ENCODE measurements around the gene TMEM119.

Gene TMEM119

DNA sequence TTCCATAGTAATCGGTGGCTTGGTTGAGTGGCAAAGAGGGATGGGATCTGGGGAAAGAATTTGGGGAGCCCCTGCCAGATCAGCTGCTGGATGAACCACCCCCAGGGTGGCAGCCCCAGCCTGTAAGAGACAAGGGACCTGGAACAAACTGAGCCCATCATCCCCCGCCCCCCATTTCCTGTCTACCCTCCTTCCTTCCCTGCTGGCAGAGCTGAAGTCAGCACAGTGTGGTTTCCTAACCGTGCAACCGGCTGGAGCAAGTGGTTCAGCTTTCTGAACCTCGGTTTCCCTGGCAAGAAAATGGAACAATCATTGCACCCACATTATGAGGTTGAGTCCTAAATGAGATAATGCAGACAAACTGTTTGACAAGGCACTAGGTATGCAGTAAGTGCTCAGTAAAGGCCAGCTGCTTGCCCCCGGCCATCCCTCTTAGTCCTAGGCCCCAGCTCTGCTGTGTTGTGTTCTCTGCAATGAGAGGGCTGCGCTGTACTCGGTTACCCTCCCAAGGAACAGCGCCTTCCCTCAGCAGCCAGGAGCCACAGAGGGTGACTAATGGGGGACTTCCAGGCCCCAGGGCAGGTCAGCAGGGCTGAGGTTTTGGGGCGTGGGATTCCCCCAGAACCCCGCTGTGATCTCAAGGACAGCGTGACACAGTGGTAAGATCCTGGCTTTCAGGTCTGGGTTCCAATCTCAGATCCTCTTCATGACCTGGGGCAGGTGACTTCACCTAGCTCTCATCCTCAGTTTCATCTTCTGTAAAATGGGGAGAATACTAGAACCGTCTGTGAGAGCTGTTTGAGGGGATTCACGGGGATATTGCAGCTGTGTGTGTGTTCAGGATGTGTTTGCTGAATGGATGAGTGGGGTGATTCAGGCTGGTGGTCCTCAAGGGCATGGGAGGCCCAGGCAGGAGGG is 19.3 kb upstream of the TMEM119 start:
- no peak overlapping the region for H3K27ac ChIP-seq
- TF ChIP-seq, protein P1, sequence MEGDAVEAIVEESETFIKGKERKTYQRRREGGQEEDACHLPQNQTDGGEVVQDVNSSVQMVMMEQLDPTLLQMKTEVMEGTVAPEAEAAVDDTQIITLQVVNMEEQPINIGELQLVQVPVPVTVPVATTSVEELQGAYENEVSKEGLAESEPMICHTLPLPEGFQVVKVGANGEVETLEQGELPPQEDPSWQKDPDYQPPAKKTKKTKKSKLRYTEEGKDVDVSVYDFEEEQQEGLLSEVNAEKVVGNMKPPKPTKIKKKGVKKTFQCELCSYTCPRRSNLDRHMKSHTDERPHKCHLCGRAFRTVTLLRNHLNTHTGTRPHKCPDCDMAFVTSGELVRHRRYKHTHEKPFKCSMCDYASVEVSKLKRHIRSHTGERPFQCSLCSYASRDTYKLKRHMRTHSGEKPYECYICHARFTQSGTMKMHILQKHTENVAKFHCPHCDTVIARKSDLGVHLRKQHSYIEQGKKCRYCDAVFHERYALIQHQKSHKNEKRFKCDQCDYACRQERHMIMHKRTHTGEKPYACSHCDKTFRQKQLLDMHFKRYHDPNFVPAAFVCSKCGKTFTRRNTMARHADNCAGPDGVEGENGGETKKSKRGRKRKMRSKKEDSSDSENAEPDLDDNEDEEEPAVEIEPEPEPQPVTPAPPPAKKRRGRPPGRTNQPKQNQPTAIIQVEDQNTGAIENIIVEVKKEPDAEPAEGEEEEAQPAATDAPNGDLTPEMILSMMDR (conservative IDR thresholded peaks at IDR 0.05), result no peak
- TF ChIP-seq ZFX (IDR thresholded peaks at IDR 0.05), result no peak

DNA sequence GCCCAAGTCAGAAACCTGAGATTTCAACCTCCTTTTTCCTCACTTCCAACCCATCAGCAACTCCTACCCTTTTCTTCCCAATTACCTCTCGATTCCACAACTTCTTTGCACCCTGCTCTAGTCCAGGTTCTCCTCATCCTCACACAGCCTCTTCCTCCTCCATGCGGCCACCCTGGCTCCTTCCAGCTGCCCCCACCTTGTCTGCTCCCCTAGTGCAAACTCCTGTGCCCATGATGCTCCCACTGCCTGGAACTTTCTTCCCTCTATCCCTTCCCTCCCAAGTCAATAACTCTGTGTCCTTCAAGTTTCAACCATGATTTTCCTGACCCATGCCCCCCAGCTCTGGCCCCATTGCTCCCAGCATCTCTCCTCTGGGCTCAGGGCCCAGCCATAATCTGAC is 18.5 kb upstream of the TMEM119 start:
- H3K27ac ChIP-seq, result no peak overlapping the region
- TF ChIP-seq ZFX (IDR thresholded peaks at IDR 0.05), result no peak
- TF ChIP-seq, protein P1 (conservative IDR thresholded peaks at IDR 0.05), result no peak

DNA sequence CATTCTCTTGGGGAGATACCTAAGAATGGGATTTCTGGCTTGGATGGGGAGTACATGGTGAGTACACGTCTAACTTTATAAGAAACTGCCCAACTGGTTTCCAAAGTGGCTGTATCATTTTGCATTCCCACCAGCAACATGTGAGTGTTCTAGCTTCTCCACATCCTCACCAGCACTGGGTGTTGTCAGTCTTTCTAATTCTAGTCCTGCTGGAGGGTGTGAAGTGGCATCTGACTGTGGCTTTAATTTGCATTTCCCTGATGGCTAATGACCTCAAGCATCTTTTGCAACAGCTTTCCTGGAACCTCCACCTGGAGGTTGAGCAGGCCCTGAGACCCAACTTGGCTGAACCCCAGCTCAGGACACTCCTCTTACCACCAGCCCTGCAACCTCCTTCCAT is 18.0 kb upstream of the TMEM119 start:
- TF ChIP-seq, protein P1 (conservative IDR thresholded peaks at IDR 0.05), result no peak
- TF ChIP-seq ZFX (IDR thresholded peaks at IDR 0.05), result no peak
- H3K27ac ChIP-seq, result no peak overlapping the region

DNA sequence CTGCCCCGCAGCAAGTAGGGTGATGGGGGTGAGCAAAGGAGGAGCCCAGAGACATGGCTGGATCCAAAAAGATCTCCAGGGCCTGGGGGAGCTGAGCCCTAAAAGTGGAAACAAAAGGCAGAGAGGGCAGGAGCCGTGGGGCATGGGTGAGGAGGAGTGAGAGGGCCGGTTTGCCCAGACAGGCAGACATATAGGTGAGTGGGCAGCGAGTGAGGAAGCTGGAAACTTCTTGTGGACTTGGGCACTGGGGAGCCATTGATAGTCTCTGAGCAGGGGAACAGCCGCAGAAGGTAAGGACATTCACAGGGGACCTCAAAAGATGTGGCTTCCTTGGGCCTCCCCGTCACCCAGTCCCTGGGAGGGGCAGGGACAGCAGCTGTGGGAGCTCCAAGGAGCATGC is 16.8 kb upstream of the TMEM119 start:
- no peak overlapping the region for H3K27ac ChIP-seq
- TF ChIP-seq, protein P1 (conservative IDR thresholded peaks at IDR 0.05), result no peak
- no peak for TF ChIP-seq ZFX (IDR thresholded peaks at IDR 0.05)

DNA sequence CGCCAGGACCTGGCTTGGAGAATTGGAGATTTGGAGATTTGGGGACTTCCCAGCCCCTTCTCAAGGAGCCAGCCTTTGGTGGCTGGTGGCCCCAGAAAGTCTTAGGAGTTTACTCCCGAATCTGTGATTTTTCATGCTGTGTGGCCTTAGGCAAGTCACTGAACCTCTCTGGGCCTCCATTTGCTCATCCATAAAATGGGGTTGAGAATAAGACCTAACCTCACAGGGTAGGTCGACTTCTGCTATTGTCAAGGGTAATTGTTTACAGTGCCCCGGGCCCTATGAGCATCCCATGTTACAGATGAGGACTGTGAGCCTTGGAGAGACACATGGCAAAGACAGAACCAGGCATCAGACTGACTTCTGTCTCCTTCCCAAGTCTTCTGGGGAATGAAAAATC is 16.2 kb upstream of the TMEM119 start:
- TF ChIP-seq ZFX (IDR thresholded peaks at IDR 0.05), result no peak
- TF ChIP-seq, protein P1 (conservative IDR thresholded peaks at IDR 0.05), result no peak
- H3K27ac ChIP-seq, result no peak overlapping the region

DNA sequence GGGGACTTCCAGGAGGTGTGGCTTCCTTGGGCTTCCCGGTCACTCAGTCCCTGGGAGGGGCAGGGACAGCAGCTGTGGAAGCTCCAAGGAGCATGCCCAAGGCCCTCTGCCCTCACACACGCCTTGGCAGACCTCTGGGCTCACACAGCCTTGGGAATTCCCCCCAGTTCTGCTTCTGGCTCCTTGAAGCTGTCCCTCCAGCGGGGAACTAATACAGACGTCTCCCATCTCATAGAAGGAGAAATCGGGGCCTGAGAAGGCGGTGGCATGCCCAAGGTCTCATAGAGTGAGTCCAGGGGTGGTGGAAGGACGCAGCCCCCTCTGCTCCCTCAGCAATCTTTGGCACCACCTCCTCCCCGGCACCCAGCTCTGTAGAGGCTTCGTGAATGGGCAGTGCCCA is 15.7 kb upstream of the TMEM119 start:
- TF ChIP-seq, protein P1 (conservative IDR thresholded peaks at IDR 0.05), result no peak
- TF ChIP-seq ZFX (IDR thresholded peaks at IDR 0.05), result no peak
- H3K27ac ChIP-seq, result no peak overlapping the region

DNA sequence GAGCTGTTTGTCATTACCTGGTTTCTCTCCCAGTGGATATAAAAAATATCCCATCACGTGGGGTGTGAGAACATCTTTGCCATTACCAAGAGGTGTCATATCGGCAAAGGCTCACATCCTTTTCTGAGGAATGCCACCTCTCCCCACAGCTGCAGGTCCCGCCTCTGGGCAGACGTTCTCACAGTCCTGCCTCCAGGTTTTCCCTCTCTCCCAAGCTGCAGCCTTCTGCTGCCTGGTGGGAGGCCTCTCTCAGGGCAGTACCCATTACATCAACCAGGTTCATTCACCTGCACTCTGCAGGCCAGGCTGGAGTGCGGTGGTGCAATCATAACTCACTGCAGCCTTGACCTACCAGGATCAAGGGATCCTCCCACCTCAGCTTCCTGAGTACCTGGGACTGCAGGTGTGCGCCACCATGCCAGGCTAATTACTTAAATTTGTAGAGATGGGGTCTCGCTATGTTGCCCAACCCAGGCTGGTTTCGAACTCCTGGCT is 15.0 kb upstream of the TMEM119 start:
- no peak overlapping the region for H3K27ac ChIP-seq

More for the DNA sequence above, 15.0 kb upstream of the TMEM119 start:
- no peak for TF ChIP-seq ZFX (IDR thresholded peaks at IDR 0.05)
- TF ChIP-seq, protein P1 (conservative IDR thresholded peaks at IDR 0.05), result no peak
